Stimulated activated CD8-positive, alpha-beta memory T cell treated with anti-CD3 and anti-CD28 coated beads, Interleukin-15, amount 100 ng/mL, for 48 hours (primary cell): Measurements from ENCODE around the gene TMEM121.
"Not testable (repeated sequence)": the region's sequence is repeated elsewhere in the genome, so short reads cannot be mapped to it uniquely, and the experiment has no call there.

Source experiments
- DNase-seq, 2 donors: peaks; one replicate each; pipeline ENCODE4 v3.0.0-alpha.2; 2020; ENCODE audit warnings: low read depth in 2 of 2

The TMEM121 gene

GRCh38 chr14:105568859-105569766 is 42.7 kb downstream of the TMEM121 start:
- no peak for DNase-seq

GRCh38 chr14:105570482-105570881 is 44.1 kb downstream of the TMEM121 start:
- DNase-seq = no peak

- not testable (repeated sequence) for DNase-seq
Observed at GRCh38 chr14:105571181-105571951, 45.0 kb downstream of the TMEM121 start.

- DNase-seq = not testable (repeated sequence)
Observed at GRCh38 chr14:105572063-105572462, 45.7 kb downstream of the TMEM121 start.

GRCh38 chr14:105573841-105574240 is 47.5 kb downstream of the TMEM121 start:
- DNase-seq = not testable (repeated sequence)

GRCh38 chr14:105574411-105574810 is 48.0 kb downstream of the TMEM121 start:
- DNase-seq = not testable (repeated sequence)

- not testable (repeated sequence) for DNase-seq
Observed at GRCh38 chr14:105575016-105575700, 48.8 kb downstream of the TMEM121 start.

- no peak for DNase-seq
Observed at GRCh38 chr14:105576525-105577088, 50.2 kb downstream of the TMEM121 start.

GRCh38 chr14:105577314-105577861 is 51.0 kb downstream of the TMEM121 start:
- no peak for DNase-seq

- no peak for DNase-seq
Observed at GRCh38 chr14:105578070-105578469, 51.7 kb downstream of the TMEM121 start.

GRCh38 chr14:105579221-105579620 is 52.8 kb downstream of the TMEM121 start:
- not testable (repeated sequence) for DNase-seq
